Dedifferentiated amniotic fluid mesenchymal stem cell (primary cell): ENCODE measurements around the gene SUPT16H.
A peak's percentile ranks its signal among the peaks of the same experiment; 100 is the strongest.
"Not testable (repeated sequence)": the region's sequence is repeated elsewhere in the genome, so short reads cannot be mapped to it uniquely, and the experiment has no call there.

Experiments used
- DNase-seq: peaks from one replicate; pipeline ENCODE4 v3.0.0-alpha.2; 2016; ENCODE audit errors: extremely low spot score

The SUPT16H gene

GRCh38 chr14:21367582-21368144 lies 16.2 kb downstream of the SUPT16H start:
- DNase-seq: no peak

- no peak for DNase-seq
These were observed 27.3 kb downstream of the SUPT16H start for GRCh38 chr14:21356511-21356910.

- no peak for DNase-seq
These were observed 31.2 kb downstream of the SUPT16H start for GRCh38 chr14:21352587-21352986.

GRCh38 chr14:21350539-21350938 lies 33.3 kb downstream of the SUPT16H start:
- DNase-seq: no peak

- no peak for DNase-seq
These were observed 36.6 kb downstream of the SUPT16H start for GRCh38 chr14:21347201-21347600.

GRCh38 chr14:21346532-21347135 lies 37.2 kb downstream of the SUPT16H start:
- peak; percentile 42 for DNase-seq

- no peak for DNase-seq
These were observed 40.6 kb downstream of the SUPT16H start for GRCh38 chr14:21343035-21343794.

GRCh38 chr14:21334202-21334906 lies 49.5 kb downstream of the SUPT16H start:
- DNase-seq: no peak

GRCh38 chr14:21332950-21333349 lies 50.9 kb downstream of the SUPT16H start:
- DNase-seq: no peak

- no peak for DNase-seq
These were observed 56.8 kb downstream of the SUPT16H start for GRCh38 chr14:21326972-21327371.

GRCh38 chr14:21322716-21323115 lies 61.1 kb downstream of the SUPT16H start:
- no peak for DNase-seq

GRCh38 chr14:21320913-21321312 lies 62.9 kb downstream of the SUPT16H start:
- DNase-seq: no peak

GRCh38 chr14:21317398-21317797 lies 66.4 kb downstream of the SUPT16H start:
- no peak for DNase-seq

GRCh38 chr14:21313512-21313911 lies 70.3 kb downstream of the SUPT16H start:
- DNase-seq: no peak

- no peak for DNase-seq
These were observed 72.2 kb downstream of the SUPT16H start for GRCh38 chr14:21311614-21312013.

- DNase-seq: no peak
These were observed 73.9 kb downstream of the SUPT16H start for GRCh38 chr14:21309956-21310355.

- no peak for DNase-seq
These were observed 74.6 kb downstream of the SUPT16H start for GRCh38 chr14:21309238-21309636.

- DNase-seq: peak; percentile 17
These were observed 75.2 kb downstream of the SUPT16H start for GRCh38 chr14:21308479-21309237.

GRCh38 chr14:21308132-21308478 lies 75.7 kb downstream of the SUPT16H start:
- no peak for DNase-seq

- DNase-seq: no peak
These were observed 76.2 kb downstream of the SUPT16H start for GRCh38 chr14:21307637-21308036.

GRCh38 chr14:21302836-21303140 lies 81.0 kb downstream of the SUPT16H start:
- not testable (repeated sequence) for DNase-seq
